Naive thymus-derived CD8-positive, alpha-beta T cell (primary cell): ENCODE results near the gene MNT. TPM values are rescaled to one million over a fixed set of nuclear protein-coding genes. Genes with fewer than 3 reads are reported as not detected.
A peak's percentile ranks its signal among the peaks of the same experiment; 100 is the strongest.

Experiments used
- ATAC-seq, 2 donors: fragments of 150-1000 bp; cut with Tn5 transposase in 1 of 2; sonication (Bioruptor Pico), chemical (Tn5 transposase) in 1 of 2; 1 replicate in 1 of 2; 2 replicates in 1 of 2; pipeline ENCODE4 v1.10.0; 2021; ENCODE audit warnings: mild to moderate bottlenecking in 2 of 2, moderate library complexity in 2 of 2
- POLR2A ChIA-PET: fragments of 350-600 bp; sonication (Branson Sonifier 250); formaldehyde crosslinking; loops from one replicate; lab custom pipeline; 2021; ENCODE audit warnings: antibody characterized with exemption; lab: Charles Lee
- DNase-seq, 10 donors: peaks; one replicate each; pipeline versions ENCODE4 v3.0.0 to v3.0.0-alpha.2; 2020 to 2022
- H3K27ac Mint-ChIP-seq, 10 donors: one replicate each; pipeline ENCODE4 v1.8.0; 2020 to 2022; ENCODE audit warnings: mild to moderate bottlenecking in 10 of 10, mixed read lengths in 10 of 10, moderate library complexity in 4 of 10, inconsistent platforms in 1 of 10
- H3K27me3 Mint-ChIP-seq, 5 donors: one replicate each; pipeline ENCODE4 v1.8.0; 2021 to 2022; ENCODE audit warnings: mixed read lengths in 5 of 5
- H3K36me3 Mint-ChIP-seq, 3 donors: one replicate each; pipeline ENCODE4 v1.8.0; 2020 to 2022; ENCODE audit warnings: mixed read lengths in 3 of 3, mild to moderate bottlenecking in 2 of 3, inconsistent platforms in 1 of 3
- H3K4me1 Mint-ChIP-seq, 4 donors: one replicate each; pipeline ENCODE4 v1.8.0; 2021 to 2022; ENCODE audit warnings: mixed read lengths in 4 of 4
- H3K4me3 Mint-ChIP-seq, 10 donors: one replicate each; pipeline ENCODE4 v1.8.0; 2020 to 2022; ENCODE audit warnings: mild to moderate bottlenecking in 10 of 10, mixed read lengths in 10 of 10, moderate library complexity in 6 of 10, inconsistent platforms in 1 of 10
- H3K9me3 Mint-ChIP-seq, 9 donors: one replicate each; pipeline ENCODE4 v1.8.0; 2020 to 2022; ENCODE audit warnings: mixed read lengths in 9 of 9, mild to moderate bottlenecking in 3 of 9, inconsistent platforms in 1 of 9, moderate library complexity in 1 of 9
- polyA plus RNA-seq, 3 donors: library from polyadenylated mRNA; unstranded; fragments of 300-500 nt; fragmentation: Illumina TruSeq; gene quantifications; one replicate each; pipeline ENCODE4 v1.2.3, GENCODE V29; 2021
- total RNA-seq, 8 experiments: library from RNA in 2 of 8; stranded (reverse) in 2 of 8; gene quantifications; one replicate each; pipeline ENCODE4 v1.2.3 and lab custom pipeline; 2021 to 2026

MNT gene
- total and polyA plus RNA-seq, 5 experiments from 2014 or later = 0.73 to 67.4 (median 0.96) TPM

GRCh38 chr17:2435181-2435741, 34.4 kb upstream of the MNT start:
- POLR2A ChIA-PET = no interaction called here
- peak overlapping the region in 3 of 10 donors; percentile 18 to 62 (median 19) for H3K27ac Mint-ChIP-seq

GRCh38 chr17:2433696-2434095, 32.8 kb upstream of the MNT start:
- ATAC-seq (no peak), DNase-seq (no peak)
- POLR2A ChIA-PET = interaction anchor here (0.7 kb wide), 1 partner anchor 21 kb away, joined by 3 read pairs; no protein-coding TSS in a partner anchor
- H3K27ac Mint-ChIP-seq = peak overlapping the region in 1 of 10 donors; percentile 76
- H3K36me3 Mint-ChIP-seq = peaks cover 0 to 71% (median 21%) of the 10 kb centered on the region in 3 donors
- no peaks in the 10 kb centered on the region for H3K27me3 Mint-ChIP-seq
- no peaks in the 10 kb centered on the region for H3K9me3 Mint-ChIP-seq
- H3K4me1 Mint-ChIP-seq = peaks cover 0 to 7% (median 2%) of the 10 kb centered on the region in 4 donors
- H3K4me3 Mint-ChIP-seq = no peak overlapping the region

More at GRCh38 chr17:2435181-2435741, 34.4 kb upstream of the MNT start:
- Mint-ChIP-seq H3K4me1 (peaks cover 0 to 7% (median 2%) of the 10 kb centered on the region in 4 donors), H3K4me3 (no peak overlapping the region), H3K9me3 (no peaks in the 10 kb centered on the region), H3K36me3 (peaks cover 0 to 83% (median 21%) of the 10 kb centered on the region in 3 donors), H3K27me3 (no peaks in the 10 kb centered on the region)
- ATAC-seq (no peak), DNase-seq (no peak)

- Mint-ChIP-seq H3K27ac (peak overlapping the region in 3 of 10 donors; percentile 11 to 84 (median 71)), H3K27me3 (no peaks in the 10 kb centered on the region), H3K9me3 (no peaks in the 10 kb centered on the region), H3K36me3 (peaks cover 0 to 49% (median 2%) of the 10 kb centered on the region in 3 donors), H3K4me1 (peaks cover 0 to 2% (median under 1%) of the 10 kb centered on the region in 4 donors), H3K4me3 (no peak overlapping the region)
- no peak for DNase-seq
- no peak for ATAC-seq
- POLR2A ChIA-PET = interaction anchor here (0.7 kb wide), 2 partner anchors 9 to 51 kb away, joined by 3 read pairs; no protein-coding TSS in a partner anchor
Observed at GRCh38 chr17:2427910-2428309, 27.1 kb upstream of the MNT start.

GRCh38 chr17:2427215-2427614, 26.4 kb upstream of the MNT start:
- H3K9me3 Mint-ChIP-seq = no peaks in the 10 kb centered on the region
- H3K36me3 Mint-ChIP-seq = peaks cover 0 to 44% (median 0%) of the 10 kb centered on the region in 3 donors
- no peaks in the 10 kb centered on the region for H3K27me3 Mint-ChIP-seq
- H3K4me3 Mint-ChIP-seq = no peak overlapping the region
- DNase-seq (no peak), ATAC-seq (no peak)
- POLR2A ChIA-PET = no interaction called here
- peak overlapping the region in 3 of 10 donors; percentile 14 to 71 (median 71) for H3K27ac Mint-ChIP-seq
- H3K4me1 Mint-ChIP-seq = peaks cover 0 to 2% (median 0%) of the 10 kb centered on the region in 4 donors

- Mint-ChIP-seq H3K36me3 (peaks cover 0 to 69% (median 0%) of the 10 kb centered on the region in 3 donors), H3K4me1 (peaks cover 0 to 2% (median 0%) of the 10 kb centered on the region in 4 donors), H3K27me3 (no peaks in the 10 kb centered on the region), H3K27ac (no peak overlapping the region), H3K9me3 (no peaks in the 10 kb centered on the region), H3K4me3 (no peak overlapping the region)
- POLR2A ChIA-PET = interaction anchor here (0.7 kb wide), 1 partner anchor 297 kb away, joined by 3 read pairs; no protein-coding TSS in a partner anchor
- ATAC-seq (no peak), DNase-seq (no peak)
Observed at GRCh38 chr17:2423271-2423670, 22.4 kb upstream of the MNT start.

GRCh38 chr17:2421315-2422147, 20.7 kb upstream of the MNT start:
- POLR2A ChIA-PET = no interaction called here
- Mint-ChIP-seq H3K36me3 (peaks cover 0 to 70% (median 0%) of the 10 kb centered on the region in 3 donors), H3K4me1 (no peaks in the 10 kb centered on the region), H3K27ac (peak overlapping the region in 1 of 10 donors; percentile 57), H3K27me3 (no peaks in the 10 kb centered on the region), H3K9me3 (no peaks in the 10 kb centered on the region), H3K4me3 (no peak overlapping the region)
- ATAC-seq (no peak), DNase-seq (no peak)

GRCh38 chr17:2420176-2420575, 19.3 kb upstream of the MNT start:
- no peak for DNase-seq
- peak overlapping the region in 2 of 10 donors; percentile 43 to 49 for H3K27ac Mint-ChIP-seq
- POLR2A ChIA-PET = interaction anchor here (0.8 kb wide), 1 partner anchor 37 kb away, joined by 3 read pairs; no protein-coding TSS in a partner anchor
- peaks cover 0 to 58% (median 0%) of the 10 kb centered on the region in 3 donors for H3K36me3 Mint-ChIP-seq
- no peak overlapping the region for H3K4me3 Mint-ChIP-seq
- H3K27me3 Mint-ChIP-seq = no peaks in the 10 kb centered on the region
- ATAC-seq = no peak
- H3K9me3 Mint-ChIP-seq = no peaks in the 10 kb centered on the region
- H3K4me1 Mint-ChIP-seq = peaks cover 0 to 4% (median 1%) of the 10 kb centered on the region in 4 donors

- Mint-ChIP-seq H3K36me3 (peaks cover 0 to 60% (median 0%) of the 10 kb centered on the region in 3 donors), H3K9me3 (no peaks in the 10 kb centered on the region), H3K27ac (peak overlapping the region in 1 of 10 donors; percentile 30), H3K27me3 (no peaks in the 10 kb centered on the region), H3K4me1 (peaks cover 0 to 4% (median 1%) of the 10 kb centered on the region in 4 donors), H3K4me3 (no peak overlapping the region)
- POLR2A ChIA-PET = interaction anchor here (0.5 to 1.5 kb wide), 3 partner anchors 8 to 37 kb away, joined by 3 to 4 read pairs (median 3); no protein-coding TSS in a partner anchor
- DNase-seq (no peak), ATAC-seq (no peak)
Observed at GRCh38 chr17:2419486-2419885, 18.6 kb upstream of the MNT start.

GRCh38 chr17:2418572-2418971, 17.7 kb upstream of the MNT start:
- H3K4me3 Mint-ChIP-seq = no peak overlapping the region
- no peaks in the 10 kb centered on the region for H3K27me3 Mint-ChIP-seq
- POLR2A ChIA-PET = interaction anchor here (1.5 kb wide), 1 partner anchor 17 kb away, joined by 4 read pairs; no protein-coding TSS in a partner anchor
- peak overlapping the region in 1 of 10 donors; percentile 15 for H3K27ac Mint-ChIP-seq
- DNase-seq = no peak
- H3K9me3 Mint-ChIP-seq = no peaks in the 10 kb centered on the region
- H3K36me3 Mint-ChIP-seq = peaks cover 0 to 64% (median 0%) of the 10 kb centered on the region in 3 donors
- peaks cover 0 to 4% (median 1%) of the 10 kb centered on the region in 4 donors for H3K4me1 Mint-ChIP-seq
- no peak for ATAC-seq

- peak overlapping the region in 8 of 10 donors; percentile 27 to 90 (median 68) for H3K27ac Mint-ChIP-seq
- peaks cover 0 to 4% (median 1%) of the 10 kb centered on the region in 4 donors for H3K4me1 Mint-ChIP-seq
- H3K27me3 Mint-ChIP-seq = no peaks in the 10 kb centered on the region
- DNase-seq (peak; percentile 73 to 92 (median 82)), ATAC-seq (peak; percentile 80 to 92)
- peaks cover 0 to 61% (median 0%) of the 10 kb centered on the region in 3 donors for H3K36me3 Mint-ChIP-seq
- no peaks in the 10 kb centered on the region for H3K9me3 Mint-ChIP-seq
- POLR2A ChIA-PET = interaction anchor here (0.6 to 4.0 kb wide), 8 partner anchors 14 to 80 kb away, joined by 3 to 56 read pairs (median 4); partner anchors contain the start of genes SGSM2 and TSR1
- H3K4me3 Mint-ChIP-seq = no peak overlapping the region
Observed at GRCh38 chr17:2416010-2416734, 15.3 kb upstream of the MNT start.

- POLR2A ChIA-PET = interaction anchor here (0.7 to 4.0 kb wide), 5 partner anchors 13 to 79 kb away, joined by 3 to 56 read pairs (median 4); partner anchors contain the start of gene TSR1
Observed at GRCh38 chr17:2415081-2415480, 14.2 kb upstream of the MNT start.

More at GRCh38 chr17:2415081-2415480, 14.2 kb upstream of the MNT start:
- H3K9me3 Mint-ChIP-seq = no peaks in the 10 kb centered on the region
- ATAC-seq (no peak), DNase-seq (no peak)
- H3K27me3 Mint-ChIP-seq = no peaks in the 10 kb centered on the region
- peak overlapping the region in 1 of 10 donors; percentile 31 for H3K27ac Mint-ChIP-seq
- peaks cover 0 to 55% (median 0%) of the 10 kb centered on the region in 3 donors for H3K36me3 Mint-ChIP-seq
- H3K4me1 Mint-ChIP-seq = peaks cover 0 to 4% (median 2%) of the 10 kb centered on the region in 4 donors
- H3K4me3 Mint-ChIP-seq = no peak overlapping the region
